ENCODE measurements around the gene RAB5IF. TPM values are rescaled to one million over a fixed set of nuclear protein-coding genes. Genes with fewer than 3 reads are reported as not detected.
A peak's percentile ranks its signal among the peaks of the same experiment; 100 is the strongest.

Gene RAB5IF
- total and polyA plus RNA-seq, 2 of the 8 experiments (the other 6 are each of a cell fraction or from before 2014, with no cell fraction given) = 95.5 to 148 TPM

DNA sequence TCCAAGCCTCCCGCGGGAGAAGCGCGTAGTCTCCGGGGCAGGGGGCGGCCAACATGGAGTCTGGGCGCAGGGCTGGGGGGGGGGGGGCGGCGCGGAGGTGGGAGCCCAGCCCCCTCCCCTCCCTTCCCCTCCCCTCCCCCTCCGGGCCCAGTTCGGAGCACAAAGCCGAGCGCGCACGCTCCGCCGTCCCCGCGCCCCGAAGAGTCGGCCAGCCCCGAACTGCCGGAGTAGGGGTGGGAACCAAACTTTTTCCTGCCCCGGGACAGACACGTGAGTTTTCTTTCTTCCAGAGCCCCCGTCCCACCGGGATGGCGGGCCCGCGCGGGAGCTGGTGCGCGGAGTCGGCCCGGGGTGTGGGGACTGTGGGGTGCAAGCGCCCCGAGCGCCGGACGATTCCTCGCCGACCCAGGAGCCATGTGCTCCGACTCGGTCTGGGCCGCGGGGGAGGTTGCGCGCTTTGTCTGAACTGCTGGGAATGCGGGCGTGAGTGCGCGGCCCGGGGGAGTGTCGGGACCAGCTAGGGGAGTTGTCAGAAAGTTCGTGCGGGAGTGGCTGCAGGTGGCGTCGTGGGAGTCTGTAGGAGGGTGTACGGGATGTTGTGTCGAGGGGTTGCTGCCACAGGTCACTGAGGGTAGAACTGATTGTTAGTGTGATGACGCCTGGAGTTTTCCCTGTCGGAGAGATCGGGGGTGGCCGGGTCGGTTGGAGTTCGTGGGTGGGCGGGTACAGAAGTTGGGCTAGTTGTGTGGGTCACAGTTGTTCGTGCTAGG, 31.0 kb upstream of the RAB5IF start:
- Histone ChIP-seq H2BK120ac (replicated peaks; ENCODE audit: low read depth, low read length) (peak overlapping the region; percentile 80), H3K23me2 (ENCODE audit: low read depth, low read length) (peaks cover 17% of the 10 kb centered on the region), H3K4me1 (replicated peaks in 1 of 4; ENCODE audit: control insufficient read depth in 3 of 4, insufficient read depth in 4 of 4, low read length in 3 of 4) (peaks cover 14 to 31% (median 18%) of the 10 kb centered on the region in 4 experiments), H4K20me1 (replicated peaks in 1 of 2; ENCODE audit: control insufficient read depth in 1 of 2, insufficient read depth in 2 of 2, low read length in 2 of 2) (peaks cover 4% of the 10 kb centered on the region in 2 experiments), H3K9ac (replicated peaks in 1 of 4; ENCODE audit: extremely low read depth in 1 of 4, low read depth in 3 of 4, low read length in 3 of 4) (peak overlapping the region; percentile 85 to 89 (median 86)), H3K79me2 (ENCODE audit: control insufficient read depth in 1 of 2, insufficient read depth in 2 of 2, low read length in 2 of 2) (peaks cover 16 to 53% of the 10 kb centered on the region in 2 experiments), H2BK5ac (ENCODE audit: low read depth, low read length) (peak overlapping the region; percentile 48; the same call in 1 of the 2 replicates), H4K8ac (ENCODE audit: extremely low read depth, insufficient read depth, low read length) (peak overlapping the region; percentile 96), H3K4me2 (ENCODE audit: insufficient read depth in 1 of 2, low read depth in 2 of 2, low read length in 2 of 2) (peak overlapping the region; percentile 73 to 99), H3K9me3 (ENCODE audit: insufficient read depth in 2 of 2, low read depth in 1 of 2, low read length in 1 of 2) (no peaks in the 10 kb centered on the region), H2BK15ac (ENCODE audit: low read length) (no peak overlapping the region), H4K91ac (replicated peaks; ENCODE audit: insufficient read length, low read length) (peak overlapping the region; percentile 94), H3K36me3 (ENCODE audit: control insufficient read depth in 2 of 4, insufficient read depth in 4 of 4, low read length in 3 of 4) (peaks cover 0 to 10% (median 3%) of the 10 kb centered on the region in 4 experiments; a peak in 5 of 8 replicates), H3K23ac (ENCODE audit: insufficient read length) (no peak overlapping the region), H2BK20ac (ENCODE audit: low read length) (no peak overlapping the region), H3K56ac (replicated peaks; ENCODE audit: insufficient read length, low read depth, low read length) (peak overlapping the region; percentile 84), H3K18ac (ENCODE audit: extremely low read depth, low read length) (peak overlapping the region; percentile 83), H2AK5ac (ENCODE audit: low read depth, low read length) (peak overlapping the region; percentile 72), H4K5ac (ENCODE audit: insufficient read length, low read depth, low read length) (peak overlapping the region; percentile 75), H3K27me3 (replicated peaks in 1 of 4; ENCODE audit: control insufficient read depth in 3 of 4, extremely low read depth in 1 of 4, insufficient read depth in 3 of 4, low read length in 3 of 4) (no peaks in the 10 kb centered on the region), H2BK12ac (ENCODE audit: low read depth, low read length) (peak overlapping the region; percentile 97), H3K79me1 (ENCODE audit: low read depth, low read length) (peaks cover 10% of the 10 kb centered on the region), H2AFZ (ENCODE audit: low read length) (no peak overlapping the region), H3K27ac (ENCODE audit: low read depth, low read length) (peak overlapping the region; percentile 74), H3K4me3 (ENCODE audit: extremely low read depth in 1 of 4, insufficient read depth in 2 of 4, low read depth in 3 of 4, low read length in 4 of 4) (peak overlapping the region; percentile 63 to 98 (median 78)), H3K14ac (ENCODE audit: insufficient read length) (no peak overlapping the region), H3K4ac (replicated peaks; ENCODE audit: insufficient read length, low read depth, low read length) (no peak overlapping the region)
- WGBS, 2 experiments (ENCODE audit: extremely low coverage in 1 of 2, insufficient coverage in 1 of 2, insufficient read length in 1 of 2, insufficient replicate concordance in 2 of 2, low coverage in 1 of 2, low lambda C conversion rate in 2 of 2, missing lambda C conversion rate in 1 of 2) = 1% methylated on average over 44 of the region's 69 CpGs; no CpG with 5 or more reads in 1 of the 2 experiments
- ChIA-PET CTCF (ENCODE audit: partially characterized antibody) (interaction anchor here (0.6 to 18.0 kb wide), 7 partner anchors 13 to 202 kb away, joined by 3 to 202 read pairs (median 5); partner anchors contain the start of genes MYL9 and RAB5IF), POLR2A (ENCODE audit: partially characterized antibody) (interaction anchor here (0.8 to 17.6 kb wide), 13 partner anchors 9 to 290 kb away, joined by 3 to 388 read pairs (median 4); partner anchors contain the start of gene RAB5IF)
- FAIRE-seq (no peak), DNase-seq (ENCODE audit: low read depth in 1 of 2, low spot score in 2 of 2) (peak in 1 of 2 experiments; percentile 81)
- no peak for TF ChIP-seq RXRA (IDR thresholded peaks at IDR 0.05; ENCODE audit: insufficient read depth, low read depth, low read length)
- TF ChIP-seq CHD2 (IDR thresholded peaks at IDR 0.05; ENCODE audit: low read length) = no peak
- 0 out of 2 replicates have a peak, but pooled peaks have one; percentile 26 for TF ChIP-seq EGR1 (IDR thresholded peaks at IDR 0.05; ENCODE audit: borderline replicate concordance, low read depth, low read length)
- peak; percentile 27 to 48; a peak in 2 of 4 replicates for TF ChIP-seq SIN3A (conservative IDR thresholded peaks at IDR 0.05 in 1 of 2, IDR thresholded peaks at IDR 0.05 in 1 of 2; ENCODE audit: low read depth in 1 of 2, low read length in 2 of 2)
- TF ChIP-seq, protein P1, sequence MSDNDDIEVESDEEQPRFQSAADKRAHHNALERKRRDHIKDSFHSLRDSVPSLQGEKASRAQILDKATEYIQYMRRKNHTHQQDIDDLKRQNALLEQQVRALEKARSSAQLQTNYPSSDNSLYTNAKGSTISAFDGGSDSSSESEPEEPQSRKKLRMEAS (IDR thresholded peaks at IDR 0.05) = peak; percentile 96
- peak; percentile 33 for TF ChIP-seq PHF8 (conservative IDR thresholded peaks at IDR 0.05; ENCODE audit: low read depth, low read length)
- TF ChIP-seq, protein P2, sequence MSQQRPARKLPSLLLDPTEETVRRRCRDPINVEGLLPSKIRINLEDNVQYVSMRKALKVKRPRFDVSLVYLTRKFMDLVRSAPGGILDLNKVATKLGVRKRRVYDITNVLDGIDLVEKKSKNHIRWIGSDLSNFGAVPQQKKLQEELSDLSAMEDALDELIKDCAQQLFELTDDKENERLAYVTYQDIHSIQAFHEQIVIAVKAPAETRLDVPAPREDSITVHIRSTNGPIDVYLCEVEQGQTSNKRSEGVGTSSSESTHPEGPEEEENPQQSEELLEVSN (IDR thresholded peaks at IDR 0.05) = peak; percentile 79
- peak; percentile 46 to 70 for TF ChIP-seq POLR2A (IDR thresholded peaks at IDR 0.05; ENCODE audit: control extremely low read depth in 1 of 2, low read depth in 2 of 2, low read length in 2 of 2)
- no peak for TF ChIP-seq ASH2L (IDR thresholded peaks at IDR 0.05; ENCODE audit: low read length)
- TF ChIP-seq KDM4A (IDR thresholded peaks at IDR 0.05; ENCODE audit: low read depth, low read length, severe bottlenecking) = peak; percentile 49
- TF ChIP-seq JUND (IDR thresholded peaks at IDR 0.05; ENCODE audit: low read length) = no peak
